AG08395 (cell line): Measurements from ENCODE around the gene NRG3.
"Not testable (repeated sequence)": the region's sequence is repeated elsewhere in the genome, so short reads cannot be mapped to it uniquely, and the experiment has no call there.

Source experiments
- DNase-seq: peaks from one replicate; pipeline ENCODE4 v3.0.0; 2012; ENCODE audit warnings: mixed read lengths, low spot score

Gene NRG3

DNA sequence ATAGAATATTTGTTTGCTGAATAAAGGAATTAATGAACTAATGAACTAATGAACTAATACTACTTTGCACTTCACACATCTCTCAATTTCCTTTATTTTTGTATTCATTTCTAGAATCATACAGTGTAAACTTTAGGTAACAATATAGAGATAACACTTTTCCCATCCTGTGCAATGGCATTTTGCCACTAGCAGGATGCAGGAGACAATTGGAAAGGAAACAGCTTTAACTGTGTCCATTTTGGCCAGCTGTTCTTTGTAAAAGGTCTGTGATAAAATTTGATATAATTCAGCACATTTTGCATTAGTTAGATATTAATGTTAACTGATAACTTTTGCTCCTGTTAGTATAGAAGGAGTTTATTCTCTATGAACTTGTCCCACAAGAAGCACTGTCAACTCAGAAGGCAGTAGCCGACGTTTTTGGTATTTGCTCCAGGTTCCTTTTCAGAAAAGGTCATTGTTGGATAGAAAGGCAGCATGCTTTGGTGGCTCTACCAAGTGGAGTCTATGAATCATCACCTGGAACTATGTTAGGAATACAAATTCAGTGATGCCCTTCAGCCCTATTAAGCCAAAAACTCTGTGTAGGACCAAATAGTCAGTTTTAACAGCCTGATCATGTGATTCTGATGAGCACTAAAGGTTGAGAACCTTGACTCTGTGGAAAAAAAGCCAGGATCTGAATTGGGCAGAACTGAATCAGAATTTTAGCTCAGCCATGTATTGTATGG lies 86.6 kb downstream of the NRG3 start:
- DNase-seq = no peak

DNA sequence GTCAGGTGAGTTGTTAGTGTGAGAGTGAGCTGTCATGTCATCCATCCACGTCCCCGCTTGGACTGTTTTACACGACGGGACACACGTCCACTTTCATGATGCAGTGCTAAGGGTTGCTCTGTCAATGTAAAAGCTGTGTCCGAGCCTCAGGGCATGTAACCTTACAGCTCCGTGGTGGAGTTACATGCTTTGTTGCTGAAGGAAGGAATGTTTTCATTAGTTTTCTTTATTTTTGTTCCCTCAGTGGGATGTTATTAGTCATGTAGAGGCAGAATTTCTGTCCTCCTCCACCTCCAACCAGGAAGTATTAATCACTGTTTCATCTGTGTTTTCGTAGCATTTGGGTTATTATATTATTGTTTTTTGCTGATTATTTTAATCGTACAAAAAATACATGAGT lies 88.6 kb downstream of the NRG3 start:
- DNase-seq = no peak

DNA sequence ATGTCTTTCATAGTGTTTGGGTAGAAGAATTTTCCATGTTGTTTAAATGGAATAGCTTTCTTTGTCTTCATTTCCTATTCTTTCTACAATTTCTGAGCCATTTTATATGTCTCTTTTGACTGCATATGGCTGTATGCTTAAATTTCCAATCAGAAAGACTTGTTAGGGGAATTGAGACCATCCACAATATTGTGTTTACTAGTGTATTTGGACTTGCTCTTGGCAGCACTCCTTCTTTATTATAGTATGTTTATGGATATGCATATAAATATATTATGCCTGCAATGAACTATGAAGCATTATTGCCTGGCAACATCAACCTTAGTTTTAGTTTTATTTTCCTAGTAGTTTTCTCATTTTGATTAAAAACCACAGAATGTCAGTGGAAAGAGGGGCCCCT lies 92.7 kb downstream of the NRG3 start:
- DNase-seq = no peak

DNA sequence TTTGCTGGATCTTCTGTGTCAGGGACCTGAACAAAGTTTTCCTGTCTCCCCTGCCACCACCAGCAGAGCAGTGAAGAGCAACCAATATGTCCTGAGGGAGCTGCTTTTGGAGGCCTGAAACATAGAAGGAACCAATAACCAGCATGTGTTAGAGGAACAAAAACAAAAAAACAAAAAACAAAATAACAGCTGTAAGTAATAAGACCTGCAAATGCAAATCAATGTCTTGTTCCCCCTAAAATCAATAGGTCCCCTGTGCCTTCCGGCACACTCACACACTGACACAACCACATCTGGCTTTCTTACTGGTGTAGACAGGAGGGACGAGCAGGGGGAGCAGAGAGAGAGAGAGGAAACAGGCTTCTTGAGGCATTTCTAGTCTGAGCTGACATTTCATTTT lies 94.1 kb downstream of the NRG3 start:
- no peak for DNase-seq

DNA sequence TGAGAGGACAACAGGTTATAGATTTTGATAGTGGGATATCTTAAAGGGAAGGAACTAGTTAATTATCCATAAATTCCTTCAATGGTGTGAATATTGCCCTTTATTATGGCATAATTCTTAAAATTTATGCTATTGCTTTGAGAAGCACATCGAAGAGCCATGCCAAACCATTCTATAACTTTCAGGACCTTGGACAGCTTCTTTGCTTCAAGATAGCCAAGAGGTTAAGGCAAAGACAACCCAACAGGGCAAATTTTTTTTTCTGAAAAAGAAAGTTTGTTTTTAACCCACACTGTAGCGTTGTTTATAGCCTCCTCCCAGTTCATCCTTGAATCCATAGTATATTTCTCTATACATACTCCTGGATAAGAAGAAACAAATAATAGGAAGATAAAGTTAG lies 103.2 kb downstream of the NRG3 start:
- no peak for DNase-seq

DNA sequence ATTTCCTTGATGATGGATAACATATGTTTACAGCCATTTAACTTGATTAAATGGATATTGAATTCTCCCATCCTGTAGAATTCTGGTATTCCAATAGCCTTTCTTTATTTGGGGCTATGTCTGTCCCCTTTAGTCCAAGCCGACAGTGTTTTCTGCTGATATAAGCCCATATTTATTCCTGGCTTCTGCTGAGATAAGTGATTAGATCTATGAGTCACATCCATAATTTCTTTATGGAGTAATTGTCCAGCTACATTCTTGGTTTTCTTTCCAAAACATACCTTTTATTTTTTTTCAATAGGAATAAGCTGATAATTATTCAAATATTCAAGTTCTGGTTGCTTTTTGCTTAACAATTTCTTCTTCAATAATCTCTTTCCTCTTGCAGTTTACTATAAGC lies 106.7 kb downstream of the NRG3 start:
- DNase-seq = no peak

DNA sequence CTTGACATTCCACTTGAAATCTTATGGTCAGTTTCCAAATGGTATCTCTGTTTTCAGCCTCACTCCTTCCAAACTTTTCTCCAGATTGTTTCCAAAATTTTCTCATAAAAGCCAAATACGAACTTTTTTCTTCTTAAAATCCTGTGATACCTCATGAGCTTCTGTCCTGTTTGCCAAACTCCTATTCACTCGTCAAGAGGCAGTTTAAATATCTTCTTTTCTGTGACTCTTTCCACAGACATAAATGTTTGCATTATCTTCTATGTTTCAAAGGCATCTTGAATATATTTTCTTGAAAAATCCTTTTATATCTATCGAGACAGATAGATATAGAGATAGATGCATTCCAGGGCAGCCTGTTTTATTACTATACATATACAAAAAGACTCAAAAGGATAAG lies 109.4 kb downstream of the NRG3 start:
- no peak for DNase-seq

DNA sequence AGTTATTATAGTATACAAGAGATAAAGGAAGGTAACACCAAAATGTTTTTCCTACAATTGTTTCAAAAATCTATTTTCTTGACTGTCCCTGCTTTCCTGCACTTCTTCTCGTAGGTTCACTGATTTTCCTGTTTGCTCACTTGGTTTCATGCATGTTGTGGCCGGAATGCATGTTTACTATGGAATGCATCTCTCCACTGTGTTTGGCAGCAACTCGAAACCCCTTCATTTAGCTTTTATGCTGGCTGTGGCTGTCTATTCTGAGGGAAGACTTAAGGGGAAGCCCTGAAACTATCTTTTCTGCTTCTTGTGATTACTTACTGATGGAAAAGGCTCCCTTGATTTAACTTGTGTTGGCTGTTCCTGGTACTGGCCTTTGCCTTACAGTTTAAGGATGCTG lies 120.3 kb downstream of the NRG3 start:
- DNase-seq = no peak

DNA sequence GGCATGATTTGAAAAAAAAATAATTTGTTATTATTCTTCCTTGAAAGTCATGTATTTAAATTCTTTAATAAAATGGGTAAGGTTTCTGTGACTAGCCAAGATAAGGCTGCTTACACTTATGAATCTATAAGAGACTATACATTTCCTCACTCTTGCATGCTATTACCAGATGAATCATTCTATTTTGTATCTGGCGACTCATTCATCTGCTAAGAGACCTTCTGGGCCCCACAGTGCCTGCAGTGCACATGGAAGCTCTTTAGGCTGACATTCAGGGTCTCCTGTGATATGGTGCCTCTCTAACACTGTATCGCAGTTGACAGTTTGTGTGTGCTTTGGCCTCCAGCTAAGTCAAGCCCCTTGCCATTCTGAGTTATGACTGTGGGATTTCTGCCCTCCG lies 121.9 kb downstream of the NRG3 start:
- DNase-seq = no peak

DNA sequence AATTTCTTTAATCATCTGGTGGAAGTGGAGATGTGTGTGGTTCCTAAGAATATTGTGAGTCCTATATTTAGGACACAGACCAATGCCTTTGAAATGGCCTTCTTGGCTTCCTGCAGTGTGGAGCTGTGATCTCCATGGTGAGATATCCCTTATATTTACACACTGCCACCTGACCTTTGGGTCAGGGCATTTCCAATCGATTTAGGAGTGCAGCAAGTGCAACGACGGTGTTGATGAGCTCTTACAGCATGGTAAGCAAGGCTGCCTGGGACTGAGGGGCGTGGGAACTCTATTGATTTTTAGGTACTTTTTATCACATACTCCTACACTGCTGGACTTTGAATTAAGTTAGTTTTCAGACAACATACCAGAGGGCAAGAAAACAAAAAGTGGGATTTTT lies 146.0 kb downstream of the NRG3 start:
- DNase-seq = no peak

DNA sequence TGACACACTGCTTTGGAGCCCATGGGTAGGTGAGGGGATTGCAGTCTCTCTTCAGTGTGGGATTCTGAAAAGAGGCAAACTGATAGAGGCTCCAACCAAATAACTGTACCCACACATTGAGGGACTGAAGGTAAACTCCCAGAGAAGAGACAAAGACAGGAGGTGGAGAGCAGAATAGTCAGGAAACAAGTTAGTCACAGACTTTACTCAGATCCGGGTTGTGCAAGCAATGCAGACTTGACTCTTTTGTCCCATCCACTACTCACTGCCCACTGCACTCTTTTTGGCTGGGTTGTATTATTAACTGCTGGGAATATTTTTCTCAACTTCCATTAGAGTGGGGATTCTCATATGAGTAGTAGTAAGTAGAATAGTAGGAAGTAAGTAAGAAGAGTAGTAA lies 152.7 kb downstream of the NRG3 start:
- DNase-seq = no peak

DNA sequence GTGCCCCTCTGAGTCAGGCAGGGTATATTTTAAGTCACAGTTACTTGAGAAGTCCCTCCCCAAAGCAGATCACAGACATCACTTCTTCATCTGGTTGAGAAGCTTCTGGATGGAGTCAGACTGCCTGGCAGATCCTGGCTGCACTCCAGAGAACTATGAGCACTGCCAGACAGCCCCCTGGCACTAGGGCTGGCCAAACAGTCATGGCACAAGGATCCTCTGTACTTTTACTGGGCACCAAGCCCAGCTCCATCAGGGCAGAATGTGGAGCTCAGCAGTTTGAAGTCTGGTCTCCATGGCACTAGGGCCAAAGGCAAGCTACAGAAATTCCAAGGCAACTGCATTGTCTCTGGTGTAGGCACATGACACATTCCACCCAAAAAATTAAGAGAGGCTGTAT lies 162.1 kb downstream of the NRG3 start:
- DNase-seq = no peak

DNA sequence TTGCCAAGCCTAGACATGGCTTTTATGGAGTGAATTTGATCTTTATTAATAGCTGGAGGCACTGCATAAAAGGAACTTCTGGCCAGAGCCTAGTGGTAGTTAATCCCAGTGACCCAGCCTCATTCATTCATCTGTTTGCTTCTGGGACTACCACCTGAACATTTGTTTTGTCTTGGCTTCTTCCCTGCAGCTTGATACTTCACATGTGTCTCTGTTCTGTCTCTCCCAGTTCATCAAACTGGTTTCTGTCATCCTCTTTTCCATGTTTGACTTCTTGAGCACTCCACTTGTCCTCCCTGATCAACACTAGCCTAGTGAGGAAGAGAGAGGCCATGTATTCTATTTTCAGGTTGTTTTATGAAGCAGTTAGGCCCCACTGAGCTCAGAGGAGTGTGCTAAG lies 163.6 kb downstream of the NRG3 start:
- DNase-seq = no peak

DNA sequence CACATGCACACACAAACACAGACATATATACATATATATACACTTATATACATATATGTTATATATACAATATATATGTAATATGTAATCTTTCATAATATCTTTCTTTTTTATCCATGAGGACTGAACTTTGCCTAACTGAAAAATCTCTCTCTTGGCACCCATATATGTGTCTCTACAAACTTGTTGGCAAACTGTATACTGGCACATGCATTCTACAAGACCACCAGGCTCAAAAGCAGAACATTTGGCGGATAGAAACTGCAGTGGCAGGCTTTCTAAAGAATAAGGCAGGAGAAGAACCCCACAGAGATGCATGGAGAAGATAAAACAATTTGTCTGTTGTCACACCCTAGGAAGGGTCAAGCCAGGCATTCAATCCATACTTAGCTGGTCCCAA lies 165.3 kb downstream of the NRG3 start:
- DNase-seq = no peak

DNA sequence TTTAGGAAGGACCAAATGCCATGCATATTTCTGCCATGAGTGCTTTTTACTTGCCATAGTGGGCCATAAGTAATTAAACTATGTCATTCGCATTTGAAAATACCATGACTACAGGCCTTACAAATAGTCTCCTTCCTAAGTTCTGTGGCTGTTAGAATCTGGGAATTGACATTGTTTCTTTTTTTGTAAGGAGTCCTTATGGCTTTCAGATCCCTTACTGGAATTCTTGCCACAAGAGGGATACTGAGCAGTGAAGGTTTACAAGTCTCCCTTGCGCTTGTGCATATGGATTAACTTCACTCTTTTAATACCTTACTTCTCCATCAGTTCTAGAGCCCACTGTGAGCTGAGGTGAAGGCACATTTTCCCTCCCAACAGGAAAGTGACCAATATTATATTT lies 166.0 kb downstream of the NRG3 start:
- no peak for DNase-seq

DNA sequence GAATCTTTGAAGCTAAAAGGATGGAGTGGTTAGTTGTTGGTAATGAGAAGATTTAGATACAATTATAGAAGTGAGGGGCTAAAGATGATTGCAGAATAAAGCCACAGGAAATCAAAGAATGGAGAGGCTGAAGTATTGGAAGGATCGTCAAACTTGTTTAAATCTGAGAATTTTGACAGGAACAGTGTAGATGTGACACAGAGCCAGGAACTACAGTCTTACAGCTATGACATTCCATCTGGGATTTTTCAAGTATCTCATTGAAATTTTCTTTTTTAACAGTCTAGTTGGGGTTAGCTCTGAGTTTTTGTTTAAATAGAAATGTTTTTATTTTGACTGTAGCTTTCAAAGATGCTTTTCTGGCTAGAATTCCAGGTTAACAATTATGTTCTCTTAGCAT lies 181.4 kb downstream of the NRG3 start:
- DNase-seq = no peak

DNA sequence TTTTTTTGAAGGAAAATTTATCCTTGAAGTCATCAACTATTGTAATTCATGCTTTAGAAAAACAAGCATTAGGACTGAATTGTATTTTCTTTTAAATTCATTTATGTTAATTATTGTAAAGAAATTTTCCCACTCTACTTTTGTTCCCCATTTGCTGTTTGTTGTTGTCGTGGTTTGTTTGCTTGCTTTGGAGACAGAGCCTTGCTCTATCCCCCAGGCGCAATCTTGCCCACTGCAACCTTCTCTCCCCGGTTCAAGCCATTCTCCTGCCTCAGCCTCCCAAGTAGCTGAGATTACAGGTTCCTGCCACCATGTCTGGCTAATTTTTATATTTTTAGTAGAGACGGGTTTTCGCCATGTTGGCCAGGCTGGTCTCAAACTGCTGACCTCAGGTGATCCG lies 192.2 kb downstream of the NRG3 start:
- DNase-seq = not testable (repeated sequence)

DNA sequence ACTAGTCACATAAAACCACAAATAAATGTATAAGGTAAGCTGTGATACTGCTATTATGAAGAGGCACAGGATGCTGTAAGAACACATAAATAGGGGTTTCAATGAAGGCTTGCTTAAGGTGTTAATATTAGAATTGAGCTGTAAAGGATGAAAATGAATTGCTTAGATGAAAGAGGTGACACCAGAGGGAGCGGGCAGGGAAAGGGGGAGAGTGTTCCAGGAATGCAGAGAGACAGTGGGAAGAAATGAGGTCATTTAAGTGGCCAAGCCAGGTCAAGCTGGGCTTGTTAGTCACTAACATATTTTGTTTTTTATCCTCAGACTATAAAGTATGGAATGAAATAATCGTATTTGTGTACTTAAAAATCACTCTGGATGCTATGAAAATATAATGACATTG lies 193.5 kb downstream of the NRG3 start:
- no peak for DNase-seq

DNA sequence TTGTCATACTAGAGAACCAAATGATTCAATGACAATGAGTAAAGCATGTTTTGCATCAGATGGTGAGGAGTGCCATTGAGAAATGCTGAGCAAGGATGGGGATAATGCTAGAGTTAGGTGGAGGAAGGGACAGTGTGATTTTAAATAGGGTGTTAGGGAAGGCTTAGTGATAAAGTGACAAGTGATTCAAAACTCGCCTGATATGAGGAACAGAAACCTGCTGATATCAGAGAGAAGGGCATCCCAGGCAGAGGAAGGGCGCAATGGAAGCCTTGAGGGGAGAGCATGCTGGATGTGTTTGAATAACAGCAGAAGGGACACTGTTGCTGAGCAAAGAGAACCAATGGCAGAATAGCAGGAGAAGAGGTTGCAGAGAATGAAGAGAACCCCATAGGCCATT lies 196.2 kb downstream of the NRG3 start:
- no peak for DNase-seq

DNA sequence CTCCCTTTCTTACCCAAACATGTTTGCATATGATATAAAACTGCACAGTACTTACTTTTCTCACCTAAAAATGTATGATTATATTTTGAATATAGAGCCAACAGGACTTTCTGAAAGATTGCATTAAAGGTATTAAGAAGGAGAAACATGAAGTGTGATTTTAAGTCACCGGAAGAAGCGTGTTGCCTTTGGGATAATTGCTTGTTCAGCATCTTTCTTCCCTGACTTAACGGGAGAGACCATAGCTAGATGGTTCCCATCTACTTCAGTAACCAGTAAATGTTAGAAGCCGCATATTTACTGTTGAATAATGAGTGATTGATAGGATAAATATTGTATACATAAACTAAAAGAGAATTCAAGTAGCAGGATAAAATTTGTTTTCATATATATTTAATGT lies 197.1 kb downstream of the NRG3 start:
- DNase-seq = no peak

DNA sequence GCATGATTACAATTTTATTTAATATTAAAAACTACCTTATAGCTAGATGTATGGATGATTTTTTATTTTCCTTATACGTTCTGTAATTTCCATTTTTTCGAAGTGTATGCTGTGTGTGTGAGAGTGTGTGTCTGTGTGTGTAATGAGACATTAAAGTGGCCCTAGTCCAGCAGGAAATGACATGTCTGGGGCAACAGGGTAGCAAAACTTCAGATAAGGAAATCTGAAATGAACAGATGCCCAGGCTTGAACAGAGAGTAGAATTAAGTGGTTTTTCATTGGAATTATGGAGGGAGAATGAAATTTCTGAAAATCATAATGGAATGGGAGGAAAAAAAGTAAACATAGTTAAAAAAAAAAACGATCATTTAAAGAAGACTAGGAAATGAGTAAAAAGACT lies 200.6 kb downstream of the NRG3 start:
- DNase-seq = no peak

DNA sequence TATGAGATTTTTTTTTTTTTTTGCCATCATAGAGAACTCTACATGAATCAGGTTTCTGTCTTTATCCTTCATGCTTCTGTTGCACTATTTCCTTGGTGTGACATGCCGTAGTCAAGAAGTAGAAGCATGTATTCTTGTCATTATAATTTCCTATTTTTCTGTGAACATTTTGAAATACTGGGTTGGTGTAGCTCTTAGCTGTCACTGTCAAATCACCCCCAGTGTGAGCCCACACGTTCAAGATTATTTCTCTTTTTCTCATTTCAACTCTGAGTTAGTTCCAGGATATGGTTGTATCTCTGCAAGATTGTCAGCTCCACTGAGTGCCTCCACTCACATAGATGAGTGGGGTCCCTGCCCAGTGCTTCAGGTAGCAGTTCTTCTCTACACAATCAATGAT lies 209.5 kb downstream of the NRG3 start:
- no peak for DNase-seq

DNA sequence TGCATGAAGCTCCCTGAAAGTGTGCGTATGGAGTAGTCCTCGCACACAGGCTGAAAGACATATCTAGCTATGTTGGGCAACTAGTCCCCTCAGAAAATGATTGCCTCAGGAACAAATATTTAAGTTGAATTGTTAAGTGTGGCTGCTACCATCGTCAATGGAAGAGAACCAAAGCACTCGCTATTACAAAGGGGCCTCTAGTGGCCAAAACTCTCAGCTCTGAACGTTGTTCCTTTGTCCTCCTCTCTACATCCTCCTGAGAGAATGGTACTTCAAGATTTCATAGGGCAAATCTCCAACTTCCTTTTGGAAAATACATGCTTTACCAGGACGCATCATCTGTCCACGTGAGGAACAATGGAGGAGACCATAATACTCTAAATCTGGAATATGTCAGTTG lies 209.9 kb downstream of the NRG3 start:
- no peak for DNase-seq

DNA sequence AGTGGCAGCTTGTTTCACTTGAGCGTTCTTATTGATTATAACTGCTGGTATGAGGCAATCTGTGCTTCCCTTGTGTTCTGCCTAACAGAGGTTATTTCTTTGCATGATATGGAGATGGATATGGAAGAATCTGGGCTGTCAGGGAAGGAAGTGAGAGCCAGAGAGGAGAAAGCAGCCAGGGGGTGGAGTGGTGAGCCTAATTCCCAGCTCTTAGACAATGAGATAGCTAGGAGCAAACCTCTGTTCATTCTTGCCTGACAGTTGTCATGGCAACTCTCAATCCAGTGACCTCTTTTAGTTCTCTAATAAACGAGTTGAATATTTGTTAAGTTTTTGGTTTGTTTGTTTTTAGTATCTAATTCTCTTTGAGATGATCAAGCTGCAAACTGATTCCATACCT lies 214.3 kb downstream of the NRG3 start:
- DNase-seq = no peak

DNA sequence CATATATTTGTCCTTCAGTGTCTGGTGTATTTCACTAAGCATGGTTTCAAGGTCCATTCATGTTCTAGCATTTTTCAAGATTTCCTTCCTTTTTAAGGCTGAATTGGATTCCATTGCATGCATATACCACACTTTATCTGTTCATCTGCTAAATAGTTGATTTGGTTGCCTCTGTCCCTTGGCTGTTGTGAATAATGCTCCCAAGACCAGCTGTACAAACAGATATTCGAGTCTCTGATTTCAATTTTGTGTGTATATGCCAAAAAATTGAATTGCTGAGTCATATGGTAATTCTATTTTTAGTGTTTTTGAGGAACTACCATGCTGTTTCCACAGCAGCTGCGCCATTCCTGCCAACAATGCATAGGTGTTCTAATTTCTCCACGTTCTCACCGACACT lies 216.4 kb downstream of the NRG3 start:
- DNase-seq = no peak
